Measurements from ENCODE around the gene DOCK8. TPM values are rescaled to one million over a fixed set of nuclear protein-coding genes. Genes with fewer than 3 reads are reported as not detected.

DOCK8 gene
- total and polyA plus RNA-seq, 3 experiments from 2014 or later: 71.6 to 141 (median 136) TPM

DNA sequence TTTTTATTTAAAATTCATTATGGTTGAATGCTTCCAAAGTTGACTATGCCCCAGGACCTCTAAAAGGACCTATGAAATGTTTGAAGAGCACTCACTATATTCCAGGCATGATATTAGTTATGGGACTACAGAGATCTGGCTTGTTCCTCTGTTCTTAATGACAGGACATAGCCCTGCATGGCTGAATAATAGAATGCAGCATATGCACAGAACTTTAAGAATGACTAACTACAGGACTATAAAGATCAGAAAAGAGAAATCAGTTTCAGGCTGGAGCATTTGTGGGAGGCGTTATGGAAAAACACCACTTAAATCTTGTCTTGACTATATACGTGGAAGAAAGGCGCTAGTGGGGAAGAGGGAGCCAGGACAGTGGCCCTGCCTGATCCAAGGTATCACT is 239.2 kb downstream of the DOCK8 start:
- no peak overlapping the region for H3K4me3 ChIP-seq (ENCODE audit: low read length)
- H3K36me3 ChIP-seq (ENCODE audit: insufficient read depth, low read length): peaks cover 53% of the 10 kb centered on the region
- DNase-seq: no peak
- peaks cover 5 to 20% (median 15%) of the 10 kb centered on the region in 3 donors for H3K4me1 Mint-ChIP-seq
- no peak overlapping the region for H3K27ac ChIP-seq (ENCODE audit: low read depth, low read length)
- H3K4me3 Mint-ChIP-seq: no peak overlapping the region
- peaks cover 19 to 87% (median 28%) of the 10 kb centered on the region in 3 donors for H3K36me3 Mint-ChIP-seq
- H3K27ac Mint-ChIP-seq: peak overlapping the region in 2 of 8 donors; percentile 13 to 60
- no peaks in the 10 kb centered on the region for H3K4me1 ChIP-seq (ENCODE audit: insufficient read depth, low read length)
- no peaks in the 10 kb centered on the region for H3K9me3 ChIP-seq (ENCODE audit: low read length)
- no peaks in the 10 kb centered on the region for H3K9me3 Mint-ChIP-seq
- ChIA-PET POLR2A (no interaction called here), CTCF (no interaction called here)
- H3K27me3 Mint-ChIP-seq: no peaks in the 10 kb centered on the region
- no peaks in the 10 kb centered on the region for H3K27me3 ChIP-seq (ENCODE audit: insufficient read depth, low read length, poor library complexity, severe bottlenecking)

DNA sequence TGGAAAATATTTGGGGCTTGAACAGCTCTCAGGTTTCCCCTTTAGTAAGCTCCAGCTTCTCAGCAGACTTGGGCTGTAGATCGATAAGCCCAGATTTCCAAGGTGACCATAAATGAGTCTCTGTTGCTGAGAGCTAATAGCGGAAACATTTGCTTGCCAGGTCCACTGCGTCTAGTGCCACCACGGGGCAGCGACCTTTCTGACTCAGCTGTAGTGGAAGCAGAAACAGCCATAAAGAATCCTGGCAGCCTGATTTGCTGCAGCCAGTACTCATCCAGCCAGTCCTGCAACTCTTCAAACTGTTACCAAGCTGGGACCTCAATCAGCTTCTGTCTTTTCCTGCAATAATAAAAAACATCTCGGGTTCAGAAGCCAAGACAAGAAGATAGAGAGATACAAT is 241.7 kb downstream of the DOCK8 start:
- Histone ChIP-seq H3K27me3 (ENCODE audit: insufficient read depth, low read length, poor library complexity, severe bottlenecking) (no peaks in the 10 kb centered on the region), H3K36me3 (ENCODE audit: insufficient read depth, low read length) (peaks cover 43% of the 10 kb centered on the region), H3K4me3 (ENCODE audit: low read length) (no peak overlapping the region), H3K27ac (ENCODE audit: low read depth, low read length) (no peak overlapping the region), H3K4me1 (ENCODE audit: insufficient read depth, low read length) (peaks cover 4% of the 10 kb centered on the region), H3K9me3 (ENCODE audit: low read length) (no peaks in the 10 kb centered on the region)
- CTCF ChIA-PET: no interaction called here
- Mint-ChIP-seq H3K36me3 (peaks cover 10 to 86% (median 17%) of the 10 kb centered on the region in 3 donors), H3K27ac (no peak overlapping the region), H3K27me3 (no peaks in the 10 kb centered on the region), H3K9me3 (no peaks in the 10 kb centered on the region), H3K4me1 (peaks cover 17 to 32% (median 32%) of the 10 kb centered on the region in 3 donors), H3K4me3 (no peak overlapping the region)
- no peak for DNase-seq
- POLR2A ChIA-PET: no interaction called here

GRCh38 chr9:458590-458989 is 243.9 kb downstream of the DOCK8 start:
- Mint-ChIP-seq H3K36me3 (peaks cover 7 to 85% (median 16%) of the 10 kb centered on the region in 3 donors), H3K9me3 (no peaks in the 10 kb centered on the region), H3K27ac (peak overlapping the region in 5 of 8 donors; percentile 36 to 78 (median 46)), H3K4me1 (peaks cover 17 to 37% (median 32%) of the 10 kb centered on the region in 3 donors), H3K4me3 (no peak overlapping the region), H3K27me3 (no peaks in the 10 kb centered on the region)
- no peaks in the 10 kb centered on the region for H3K9me3 ChIP-seq (ENCODE audit: low read length)
- ChIA-PET CTCF (no interaction called here), POLR2A (no interaction called here)
- no peak overlapping the region for H3K27ac ChIP-seq (ENCODE audit: low read depth, low read length)
- H3K27me3 ChIP-seq (ENCODE audit: insufficient read depth, low read length, poor library complexity, severe bottlenecking): no peaks in the 10 kb centered on the region
- H3K36me3 ChIP-seq (ENCODE audit: insufficient read depth, low read length): peaks cover 47% of the 10 kb centered on the region
- no peak overlapping the region for H3K4me3 ChIP-seq (ENCODE audit: low read length)
- DNase-seq: no peak
- H3K4me1 ChIP-seq (ENCODE audit: insufficient read depth, low read length): peaks cover 4% of the 10 kb centered on the region

GRCh38 chr9:459491-460444 is 245.1 kb downstream of the DOCK8 start:
- Mint-ChIP-seq H3K27ac (peak overlapping the region in 7 of 8 donors; percentile 34 to 90 (median 71)), H3K27me3 (no peaks in the 10 kb centered on the region), H3K36me3 (peaks cover 11 to 86% (median 16%) of the 10 kb centered on the region in 3 donors), H3K4me3 (peak overlapping the region in 2 of 7 donors; percentile 0 to 74), H3K9me3 (no peaks in the 10 kb centered on the region), H3K4me1 (peaks cover 17 to 37% (median 32%) of the 10 kb centered on the region in 3 donors)
- Histone ChIP-seq H3K4me1 (ENCODE audit: insufficient read depth, low read length) (peaks cover 4% of the 10 kb centered on the region), H3K36me3 (ENCODE audit: insufficient read depth, low read length) (peaks cover 45% of the 10 kb centered on the region), H3K27me3 (ENCODE audit: insufficient read depth, low read length, poor library complexity, severe bottlenecking) (no peaks in the 10 kb centered on the region), H3K9me3 (ENCODE audit: low read length) (no peaks in the 10 kb centered on the region), H3K27ac (ENCODE audit: low read depth, low read length) (peak overlapping the region; percentile 2), H3K4me3 (ENCODE audit: low read length) (no peak overlapping the region)
- POLR2A ChIA-PET: no interaction called here
- DNase-seq: peak in 1 of 5 donors; percentile 11
- CTCF ChIA-PET: interaction anchor here (0.8 to 1.8 kb wide), 2 partner anchors 12 to 171 kb away, joined by 3 to 10 read pairs; no protein-coding TSS in a partner anchor

DNA sequence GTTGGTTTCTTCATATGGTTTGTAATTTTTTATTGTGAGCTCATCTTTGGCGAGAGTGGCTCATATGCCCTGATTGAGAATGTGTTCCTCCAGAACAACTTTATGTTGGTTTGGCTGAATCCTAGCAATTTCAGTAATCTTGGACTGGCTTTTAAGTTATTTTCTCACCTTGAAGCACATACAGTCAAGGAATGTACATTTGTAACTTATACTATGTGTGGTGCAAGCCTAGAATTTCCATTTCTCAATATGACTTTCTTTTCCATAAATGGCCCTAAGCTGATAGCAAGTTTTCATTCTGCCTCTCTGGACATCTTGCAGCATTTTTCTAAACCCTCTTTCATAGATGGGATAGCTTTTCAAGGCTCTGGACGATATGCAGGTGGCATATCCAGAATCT is 247.5 kb downstream of the DOCK8 start:
- H3K4me1 Mint-ChIP-seq: peaks cover 17 to 32% (median 27%) of the 10 kb centered on the region in 3 donors
- CTCF ChIA-PET: no interaction called here
- POLR2A ChIA-PET: no interaction called here
- H3K36me3 Mint-ChIP-seq: peaks cover 11 to 84% (median 15%) of the 10 kb centered on the region in 3 donors
- no peak overlapping the region for H3K4me3 Mint-ChIP-seq
- H3K27ac ChIP-seq (ENCODE audit: low read depth, low read length): no peak overlapping the region
- no peaks in the 10 kb centered on the region for H3K27me3 ChIP-seq (ENCODE audit: insufficient read depth, low read length, poor library complexity, severe bottlenecking)
- H3K36me3 ChIP-seq (ENCODE audit: insufficient read depth, low read length): peaks cover 44% of the 10 kb centered on the region
- H3K27ac Mint-ChIP-seq: peak overlapping the region in 6 of 8 donors; percentile 25 to 61 (median 36)
- peaks cover 4% of the 10 kb centered on the region for H3K4me1 ChIP-seq (ENCODE audit: insufficient read depth, low read length)
- H3K9me3 Mint-ChIP-seq: no peaks in the 10 kb centered on the region
- no peaks in the 10 kb centered on the region for H3K27me3 Mint-ChIP-seq
- H3K4me3 ChIP-seq (ENCODE audit: low read length): no peak overlapping the region
- H3K9me3 ChIP-seq (ENCODE audit: low read length): no peaks in the 10 kb centered on the region
- no peak for DNase-seq

GRCh38 chr9:462606-463005 is 247.9 kb downstream of the DOCK8 start:
- H3K27ac Mint-ChIP-seq: peak overlapping the region in 6 of 8 donors; percentile 15 to 65 (median 48)
- peaks cover 39% of the 10 kb centered on the region for H3K36me3 ChIP-seq (ENCODE audit: insufficient read depth, low read length)
- H3K4me3 Mint-ChIP-seq: no peak overlapping the region
- no peaks in the 10 kb centered on the region for H3K9me3 Mint-ChIP-seq
- H3K36me3 Mint-ChIP-seq: peaks cover 8 to 79% (median 15%) of the 10 kb centered on the region in 3 donors
- H3K27ac ChIP-seq (ENCODE audit: low read depth, low read length): no peak overlapping the region
- H3K9me3 ChIP-seq (ENCODE audit: low read length): no peaks in the 10 kb centered on the region
- H3K27me3 ChIP-seq (ENCODE audit: insufficient read depth, low read length, poor library complexity, severe bottlenecking): no peaks in the 10 kb centered on the region
- no peak overlapping the region for H3K4me3 ChIP-seq (ENCODE audit: low read length)
- ChIA-PET POLR2A (no interaction called here), CTCF (no interaction called here)
- peaks cover 17 to 29% (median 22%) of the 10 kb centered on the region in 3 donors for H3K4me1 Mint-ChIP-seq
- H3K27me3 Mint-ChIP-seq: no peaks in the 10 kb centered on the region
- no peak for DNase-seq
- peaks cover 4% of the 10 kb centered on the region for H3K4me1 ChIP-seq (ENCODE audit: insufficient read depth, low read length)

- H3K27ac Mint-ChIP-seq: peak overlapping the region in 3 of 8 donors; percentile 8 to 58 (median 25)
Observed at GRCh38 chr9:463455-464171, 248.9 kb downstream of the DOCK8 start.

More at GRCh38 chr9:463455-464171, 248.9 kb downstream of the DOCK8 start:
- Mint-ChIP-seq H3K4me3 (no peak overlapping the region), H3K4me1 (peaks cover 13 to 28% (median 17%) of the 10 kb centered on the region in 3 donors), H3K27me3 (no peaks in the 10 kb centered on the region), H3K36me3 (peaks cover 4 to 70% (median 15%) of the 10 kb centered on the region in 3 donors), H3K9me3 (no peaks in the 10 kb centered on the region)
- CTCF ChIA-PET: no interaction called here
- no peaks in the 10 kb centered on the region for H3K9me3 ChIP-seq (ENCODE audit: low read length)
- POLR2A ChIA-PET: no interaction called here
- peaks cover 4% of the 10 kb centered on the region for H3K4me1 ChIP-seq (ENCODE audit: insufficient read depth, low read length)
- H3K27ac ChIP-seq (ENCODE audit: low read depth, low read length): no peak overlapping the region
- no peak overlapping the region for H3K4me3 ChIP-seq (ENCODE audit: low read length)
- no peaks in the 10 kb centered on the region for H3K27me3 ChIP-seq (ENCODE audit: insufficient read depth, low read length, poor library complexity, severe bottlenecking)
- DNase-seq: no peak
- peaks cover 38% of the 10 kb centered on the region for H3K36me3 ChIP-seq (ENCODE audit: insufficient read depth, low read length)

All from CD8-positive, alpha-beta memory T cell (primary cell).